ENCODE results near the gene CENATAC.
"Not testable (repeated sequence)": the region's sequence is repeated elsewhere in the genome, so short reads cannot be mapped to it uniquely, and the experiment has no call there.

The CENATAC gene

GRCh38 chr11:118971646-118972045, 26.3 kb upstream of the CENATAC start, which contains the start of gene FOXR1:
Gene FOXR1, plus strand, starts transcription at chr11:118971761. Its CDS starts 171 bp downstream, at chr11:118971932.
- no peak for FAIRE-seq
- TF ChIP-seq POLR2A (IDR thresholded peaks at IDR 0.05; ENCODE audit: low read depth, low read length) (no peak), TAF1 (IDR thresholded peaks at IDR 0.05; ENCODE audit: borderline replicate concordance, low read depth, low read length) (no peak), POLR2AphosphoS5 (IDR thresholded peaks at IDR 0.05; ENCODE audit: low read depth, low read length) (no peak)
- no peak for DNase-seq (ENCODE audit: insufficient read length)

- no peak for FAIRE-seq
- TF ChIP-seq TAF1 (IDR thresholded peaks at IDR 0.05; ENCODE audit: borderline replicate concordance, low read depth, low read length) (no peak), POLR2AphosphoS5 (IDR thresholded peaks at IDR 0.05; ENCODE audit: low read depth, low read length) (no peak), POLR2A (IDR thresholded peaks at IDR 0.05; ENCODE audit: low read depth, low read length) (no peak)
- DNase-seq (ENCODE audit: insufficient read length), result no peak
Measured at GRCh38 chr11:118973985-118974384, 24.0 kb upstream of the CENATAC start.

DNA sequence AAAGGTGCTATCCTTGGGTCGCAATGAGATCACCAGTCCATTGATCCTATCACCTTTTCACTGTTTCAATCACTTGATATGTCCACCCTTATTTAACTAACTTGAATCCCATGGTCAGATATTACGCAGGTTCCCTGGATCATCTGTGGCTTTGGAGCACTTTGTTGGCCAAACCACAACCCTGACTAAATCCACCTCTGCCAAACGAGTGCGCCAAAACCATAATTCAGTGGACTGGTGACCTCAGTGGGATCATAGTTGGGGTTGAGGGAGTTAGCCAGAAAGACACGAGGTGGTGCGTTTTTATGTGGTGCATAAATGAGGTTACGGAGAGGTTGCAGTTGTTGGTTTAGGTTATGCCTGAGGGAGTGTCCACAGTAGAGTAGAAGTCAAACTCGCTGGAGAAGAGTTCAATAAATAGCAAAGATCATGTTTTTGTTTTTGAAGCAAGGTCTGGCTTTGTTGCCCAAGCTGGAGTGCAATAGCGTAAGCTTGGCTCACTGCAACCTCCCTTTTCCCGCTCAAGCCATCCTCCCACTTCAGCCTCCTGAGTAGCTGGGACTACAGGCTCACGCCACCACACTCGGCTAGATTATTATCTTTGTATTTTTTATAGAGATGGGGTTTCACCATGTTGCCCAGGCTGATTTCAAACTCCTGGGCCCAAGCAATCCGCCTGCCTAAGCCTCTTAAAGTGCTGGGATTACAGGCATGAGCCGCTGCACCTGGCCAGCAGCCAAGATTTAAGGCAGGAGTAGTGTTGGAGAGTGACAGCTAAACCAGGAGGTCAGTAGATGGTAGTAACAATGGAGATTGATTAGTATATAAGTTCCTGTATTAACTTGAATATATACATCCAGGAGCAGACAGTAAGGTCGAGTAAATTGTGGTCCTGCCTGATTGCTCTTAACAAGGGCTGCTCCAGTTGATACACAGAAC, 21.9 kb upstream of the CENATAC start:
- FAIRE-seq (no peak), DNase-seq (ENCODE audit: insufficient read length) (no peak)
- TF ChIP-seq POLR2AphosphoS5 (IDR thresholded peaks at IDR 0.05; ENCODE audit: low read depth, low read length), result no peak
- TF ChIP-seq TAF1 (IDR thresholded peaks at IDR 0.05; ENCODE audit: borderline replicate concordance, low read depth, low read length), result no peak
- TF ChIP-seq POLR2A (IDR thresholded peaks at IDR 0.05; ENCODE audit: low read depth, low read length), result no peak

- DNase-seq (ENCODE audit: insufficient read length) (no peak), FAIRE-seq (no peak)
- TF ChIP-seq TAF1 (IDR thresholded peaks at IDR 0.05; ENCODE audit: borderline replicate concordance, low read depth, low read length) (no peak), POLR2A (IDR thresholded peaks at IDR 0.05; ENCODE audit: low read depth, low read length) (no peak)
Measured at GRCh38 chr11:118979434-118979833, 18.5 kb upstream of the CENATAC start.

GRCh38 chr11:118980191-118980881, 17.6 kb upstream of the CENATAC start:
- TF ChIP-seq TAF1 (IDR thresholded peaks at IDR 0.05; ENCODE audit: borderline replicate concordance, low read depth, low read length) (no peak), POLR2A (IDR thresholded peaks at IDR 0.05; ENCODE audit: low read depth, low read length) (no peak), POLR2AphosphoS5 (IDR thresholded peaks at IDR 0.05; ENCODE audit: low read depth, low read length) (no peak)
- DNase-seq (ENCODE audit: insufficient read length) (no peak), FAIRE-seq (no peak)

- FAIRE-seq; DNase-seq (ENCODE audit: insufficient read length): not testable (repeated sequence)
Measured at GRCh38 chr11:118984337-118984736, 13.6 kb upstream of the CENATAC start.

DNA sequence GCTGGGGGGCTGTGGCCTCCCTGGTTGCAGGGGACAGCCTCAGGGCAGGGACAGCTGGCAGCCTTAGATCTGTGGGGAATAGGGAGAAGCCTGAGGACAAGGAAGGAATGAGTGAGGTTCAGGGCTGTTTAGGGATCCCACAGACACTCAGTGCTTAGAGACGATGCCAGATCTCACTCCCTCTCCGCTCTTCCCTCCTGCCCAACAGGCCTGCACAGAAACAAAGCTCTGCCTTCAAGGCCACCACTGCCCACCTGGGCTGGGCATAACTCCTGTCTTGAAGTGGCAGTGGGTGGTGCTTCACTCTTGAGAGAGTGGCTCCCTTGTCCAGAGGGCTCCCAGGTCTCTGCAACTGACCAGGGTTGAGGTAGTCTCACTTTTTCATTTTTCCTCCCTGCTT, 13.1 kb upstream of the CENATAC start:
- no peak for TF ChIP-seq POLR2AphosphoS5 (IDR thresholded peaks at IDR 0.05; ENCODE audit: low read depth, low read length)
- no peak for TF ChIP-seq TAF1 (IDR thresholded peaks at IDR 0.05; ENCODE audit: borderline replicate concordance, low read depth, low read length)
- TF ChIP-seq POLR2A (IDR thresholded peaks at IDR 0.05; ENCODE audit: low read depth, low read length), result no peak
- FAIRE-seq (no peak), DNase-seq (ENCODE audit: insufficient read length) (no peak)

DNA sequence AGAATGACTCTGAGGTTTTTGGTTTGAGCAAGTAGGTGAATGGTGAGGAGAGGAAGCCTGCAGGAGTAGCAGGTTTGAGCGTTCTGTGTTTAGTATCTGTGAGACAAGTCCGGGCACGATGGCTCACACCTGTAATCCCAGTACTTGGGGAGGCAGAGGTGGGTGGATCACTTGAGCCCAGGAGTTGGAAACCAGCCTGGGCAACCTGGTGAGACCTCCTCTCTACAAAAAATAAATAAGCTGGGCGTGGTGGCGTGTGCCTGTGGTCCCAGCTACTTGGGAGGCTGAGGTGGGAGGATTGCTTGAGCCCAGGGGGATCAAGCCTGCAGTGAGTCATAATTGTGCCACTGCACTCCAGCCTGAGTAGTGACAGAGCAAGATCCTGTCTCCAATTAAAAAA, 9.7 kb upstream of the CENATAC start:
- DNase-seq (ENCODE audit: insufficient read length), result no peak

DNA sequence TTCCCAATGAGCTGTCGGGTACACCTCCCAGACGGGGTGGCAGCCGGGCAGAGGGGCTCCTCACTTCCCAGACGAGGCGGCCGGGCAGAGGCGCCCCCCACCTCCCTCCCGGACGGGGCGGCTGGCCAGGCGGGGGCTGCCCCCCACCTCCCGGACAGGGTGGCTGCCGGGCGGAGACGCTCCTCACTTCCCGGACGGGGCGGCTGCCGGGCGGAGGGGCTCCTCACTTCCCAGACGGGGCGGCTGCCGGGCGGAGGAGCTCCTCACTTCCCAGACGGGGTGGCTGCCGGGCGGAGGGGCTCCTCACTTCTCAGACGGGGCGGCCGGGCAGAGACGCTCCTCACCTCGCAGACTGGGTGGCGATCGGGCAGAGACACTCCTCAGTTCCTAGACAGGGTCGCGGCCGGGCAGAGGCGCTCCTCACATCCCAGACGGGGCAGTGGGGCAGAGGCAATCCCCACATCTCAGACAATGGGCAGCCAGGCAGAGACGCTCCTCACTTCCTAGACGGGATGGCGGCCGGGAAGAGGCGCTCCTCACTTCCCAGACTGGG, 6.4 kb upstream of the CENATAC start:
- DNase-seq (ENCODE audit: insufficient read length); FAIRE-seq: not testable (repeated sequence)

More for the DNA sequence above, 9.7 kb upstream of the CENATAC start:
- FAIRE-seq, result no peak
- TF ChIP-seq POLR2AphosphoS5 (IDR thresholded peaks at IDR 0.05; ENCODE audit: low read depth, low read length) (no peak), TAF1 (IDR thresholded peaks at IDR 0.05; ENCODE audit: borderline replicate concordance, low read depth, low read length) (no peak)

DNA sequence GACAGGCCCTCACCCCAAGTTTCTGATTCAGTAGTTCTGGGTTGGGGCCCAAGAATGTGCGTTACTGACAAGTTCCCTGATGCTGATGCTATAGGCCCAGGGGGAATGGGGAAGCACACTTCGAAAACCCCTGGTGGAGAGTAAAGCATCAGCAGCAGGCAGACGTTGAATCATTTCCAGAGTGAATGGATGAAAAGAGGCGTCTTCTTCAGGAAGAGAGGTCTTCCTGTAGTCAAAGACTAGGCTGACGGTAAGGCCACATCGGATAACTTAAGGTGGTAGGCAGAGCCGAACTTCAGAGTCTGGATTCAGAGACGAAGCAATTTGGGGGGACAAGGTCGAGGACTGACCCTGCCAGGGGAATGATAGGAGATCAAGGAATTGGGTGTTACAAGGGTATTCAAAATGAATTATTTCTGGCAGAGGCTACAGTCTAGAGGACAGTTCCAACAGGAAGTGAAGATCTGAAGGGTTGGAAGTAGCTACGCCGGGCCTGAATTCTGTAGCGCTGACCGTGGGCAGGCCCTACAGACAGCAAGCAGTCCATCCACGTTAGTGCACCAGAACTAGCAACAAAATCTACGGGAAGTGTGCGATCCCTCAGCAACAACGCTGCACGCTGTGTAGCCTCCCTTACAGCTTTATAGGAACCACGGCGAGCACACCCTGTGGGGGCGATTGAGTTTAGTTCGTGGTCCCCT, 862 bp upstream of the CENATAC start:
- FAIRE-seq (peak; percentile 99), DNase-seq (ENCODE audit: insufficient read length) (no peak)
- TF ChIP-seq TAF1 (IDR thresholded peaks at IDR 0.05; ENCODE audit: borderline replicate concordance, low read depth, low read length), result no peak
- peak; percentile 70; the same call in 1 of the 2 replicates for TF ChIP-seq POLR2AphosphoS5 (IDR thresholded peaks at IDR 0.05; ENCODE audit: low read depth, low read length)
- TF ChIP-seq POLR2A (IDR thresholded peaks at IDR 0.05; ENCODE audit: low read depth, low read length), result no peak; the same call in 1 of the 2 replicates

DNA sequence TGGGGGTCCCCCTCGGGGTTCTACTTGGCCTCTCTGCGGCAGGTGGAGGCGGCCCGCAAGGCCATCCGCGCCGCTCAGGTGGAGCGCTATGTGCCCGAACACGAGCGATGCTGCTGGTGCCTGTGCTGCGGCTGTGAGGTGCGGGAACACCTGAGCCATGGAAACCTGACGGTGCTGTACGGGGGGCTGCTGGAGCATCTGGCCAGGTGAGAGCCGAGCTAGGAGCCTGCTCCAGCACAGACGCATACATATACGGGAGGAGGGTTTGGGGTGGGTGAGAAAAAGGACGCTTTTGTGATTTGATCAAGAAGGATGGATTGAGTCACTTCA, 415 bp downstream of the CENATAC start:
- FAIRE-seq (peak; percentile 14), DNase-seq (ENCODE audit: insufficient read length) (no peak)
- TF ChIP-seq POLR2A (IDR thresholded peaks at IDR 0.05; ENCODE audit: low read depth, low read length), result no peak
- TF ChIP-seq TAF1 (IDR thresholded peaks at IDR 0.05; ENCODE audit: borderline replicate concordance, low read depth, low read length), result no peak
